ENCODE results near the gene SYT1. TPM values are rescaled to one million over a fixed set of nuclear protein-coding genes. Genes with fewer than 3 reads are reported as not detected.

SYT1 gene
- total RNA-seq, 1 donor from 2014 or later, result 33.2 TPM

- H3K4me1 ChIP-seq (ENCODE audit: insufficient read depth, low read length), result no peaks in the 10 kb centered on the region
- no peaks in the 10 kb centered on the region for H4K20me1 ChIP-seq (ENCODE audit: insufficient read depth, low read length)
- no peak overlapping the region for H3K9ac ChIP-seq (ENCODE audit: low read length)
- H3K27ac Mint-ChIP-seq (ENCODE audit: unreplicated experiment), result no peak overlapping the region
- no peak for TF ChIP-seq EZH2 (IDR thresholded peaks at IDR 0.05; ENCODE audit: insufficient read depth, low read length)
- no peak overlapping the region for H2AFZ ChIP-seq (ENCODE audit: low read depth, low read length)
- no peak overlapping the region for H3K27ac ChIP-seq (ENCODE audit: low read depth, low read length)
- peaks cover 7% of the 10 kb centered on the region for H3K4me1 Mint-ChIP-seq (ENCODE audit: low read depth, unreplicated experiment)
- H3K4me3 ChIP-seq (ENCODE audit: insufficient read depth, low read depth, low read length), result no peak overlapping the region
- no peaks in the 10 kb centered on the region for H3K27me3 Mint-ChIP-seq (ENCODE audit: low read depth, unreplicated experiment)
- H3K9me3 ChIP-seq (ENCODE audit: insufficient read depth, low read depth, low read length), result no peaks in the 10 kb centered on the region
- no peak overlapping the region for H3K4me3 Mint-ChIP-seq (ENCODE audit: unreplicated experiment)
- H3K9me3 Mint-ChIP-seq (ENCODE audit: unreplicated experiment), result no peaks in the 10 kb centered on the region
- H3K36me3 Mint-ChIP-seq (ENCODE audit: low read depth, unreplicated experiment), result peaks cover 9% of the 10 kb centered on the region
- no peaks in the 10 kb centered on the region for H3K36me3 ChIP-seq (ENCODE audit: insufficient read depth, low read length)
- H3K79me2 ChIP-seq (ENCODE audit: insufficient read depth, low read length), result no peaks in the 10 kb centered on the region
- no peak overlapping the region for H3K4me2 ChIP-seq (ENCODE audit: low read length)
- DNase-seq (ENCODE audit: low read depth) (no peak), FAIRE-seq (no peak)
- H3K27me3 ChIP-seq (ENCODE audit: insufficient read depth, low read length), result no peaks in the 10 kb centered on the region
Measured at GRCh38 chr12:78958941-78959340, 94.4 kb downstream of the SYT1 start.

- no peak for FAIRE-seq
- no peak overlapping the region for H2AFZ ChIP-seq (ENCODE audit: low read depth, low read length)
- H3K36me3 Mint-ChIP-seq (ENCODE audit: low read depth, unreplicated experiment), result peaks cover 9% of the 10 kb centered on the region
Measured at GRCh38 chr12:78959556-78959955, 95.0 kb downstream of the SYT1 start.

GRCh38 chr12:78961171-78961570 lies 96.6 kb downstream of the SYT1 start:
- TF ChIP-seq CTCF (IDR thresholded peaks at IDR 0.05; ENCODE audit: insufficient read depth, low read depth, low read length) (no peak), EZH2 (IDR thresholded peaks at IDR 0.05; ENCODE audit: insufficient read depth, low read length) (no peak)
- Histone ChIP-seq H3K4me2 (ENCODE audit: low read length) (no peak overlapping the region), H3K36me3 (ENCODE audit: insufficient read depth, low read length) (no peaks in the 10 kb centered on the region), H3K4me1 (ENCODE audit: insufficient read depth, low read length) (no peaks in the 10 kb centered on the region), H3K79me2 (ENCODE audit: insufficient read depth, low read length) (no peaks in the 10 kb centered on the region), H4K20me1 (ENCODE audit: insufficient read depth, low read length) (no peaks in the 10 kb centered on the region), H3K27ac (ENCODE audit: low read depth, low read length) (no peak overlapping the region), H2AFZ (ENCODE audit: low read depth, low read length) (no peak overlapping the region), H3K27me3 (ENCODE audit: insufficient read depth, low read length) (no peaks in the 10 kb centered on the region), H3K4me3 (ENCODE audit: insufficient read depth, low read depth, low read length) (no peak overlapping the region), H3K9me3 (ENCODE audit: insufficient read depth, low read depth, low read length) (no peaks in the 10 kb centered on the region), H3K9ac (ENCODE audit: low read length) (no peak overlapping the region)
- H3K36me3 Mint-ChIP-seq (ENCODE audit: low read depth, unreplicated experiment), result peaks cover 6% of the 10 kb centered on the region
- no peak for FAIRE-seq
- H3K4me3 Mint-ChIP-seq (ENCODE audit: unreplicated experiment), result no peak overlapping the region
- DNase-seq (ENCODE audit: low read depth), result no peak
- no peaks in the 10 kb centered on the region for H3K27me3 Mint-ChIP-seq (ENCODE audit: low read depth, unreplicated experiment)
- no peak overlapping the region for H3K27ac Mint-ChIP-seq (ENCODE audit: unreplicated experiment)
- peaks cover 11% of the 10 kb centered on the region for H3K4me1 Mint-ChIP-seq (ENCODE audit: low read depth, unreplicated experiment)
- no peaks in the 10 kb centered on the region for H3K9me3 Mint-ChIP-seq (ENCODE audit: unreplicated experiment)

More at GRCh38 chr12:78959556-78959955, 95.0 kb downstream of the SYT1 start:
- Mint-ChIP-seq H3K4me3 (ENCODE audit: unreplicated experiment) (no peak overlapping the region), H3K4me1 (ENCODE audit: low read depth, unreplicated experiment) (peaks cover 11% of the 10 kb centered on the region), H3K9me3 (ENCODE audit: unreplicated experiment) (no peaks in the 10 kb centered on the region), H3K27me3 (ENCODE audit: low read depth, unreplicated experiment) (no peaks in the 10 kb centered on the region), H3K27ac (ENCODE audit: unreplicated experiment) (no peak overlapping the region)
- Histone ChIP-seq H3K27ac (ENCODE audit: low read depth, low read length) (no peak overlapping the region), H3K9me3 (ENCODE audit: insufficient read depth, low read depth, low read length) (no peaks in the 10 kb centered on the region), H3K36me3 (ENCODE audit: insufficient read depth, low read length) (no peaks in the 10 kb centered on the region), H4K20me1 (ENCODE audit: insufficient read depth, low read length) (no peaks in the 10 kb centered on the region), H3K9ac (ENCODE audit: low read length) (no peak overlapping the region), H3K4me1 (ENCODE audit: insufficient read depth, low read length) (no peaks in the 10 kb centered on the region), H3K79me2 (ENCODE audit: insufficient read depth, low read length) (no peaks in the 10 kb centered on the region), H3K4me3 (ENCODE audit: insufficient read depth, low read depth, low read length) (no peak overlapping the region), H3K4me2 (ENCODE audit: low read length) (no peak overlapping the region), H3K27me3 (ENCODE audit: insufficient read depth, low read length) (no peaks in the 10 kb centered on the region)
- no peak for DNase-seq (ENCODE audit: low read depth)
- TF ChIP-seq EZH2 (IDR thresholded peaks at IDR 0.05; ENCODE audit: insufficient read depth, low read length) (no peak), CTCF (IDR thresholded peaks at IDR 0.05; ENCODE audit: insufficient read depth, low read depth, low read length) (no peak)

Measured in astrocyte (in vitro differentiated cells and primary cell).